HG03280 (cell line): ENCODE results near the gene NCKIPSD.

Source experiments
- ATAC-seq: cut with Tn5 transposase; IDR thresholded peaks from one replicate; pipeline ENCODE4 v1.9.1; 2021; ENCODE audit warnings: mild to moderate bottlenecking, moderate library complexity; ENCODE audit not compliant: unreplicated experiment

The NCKIPSD gene

DNA sequence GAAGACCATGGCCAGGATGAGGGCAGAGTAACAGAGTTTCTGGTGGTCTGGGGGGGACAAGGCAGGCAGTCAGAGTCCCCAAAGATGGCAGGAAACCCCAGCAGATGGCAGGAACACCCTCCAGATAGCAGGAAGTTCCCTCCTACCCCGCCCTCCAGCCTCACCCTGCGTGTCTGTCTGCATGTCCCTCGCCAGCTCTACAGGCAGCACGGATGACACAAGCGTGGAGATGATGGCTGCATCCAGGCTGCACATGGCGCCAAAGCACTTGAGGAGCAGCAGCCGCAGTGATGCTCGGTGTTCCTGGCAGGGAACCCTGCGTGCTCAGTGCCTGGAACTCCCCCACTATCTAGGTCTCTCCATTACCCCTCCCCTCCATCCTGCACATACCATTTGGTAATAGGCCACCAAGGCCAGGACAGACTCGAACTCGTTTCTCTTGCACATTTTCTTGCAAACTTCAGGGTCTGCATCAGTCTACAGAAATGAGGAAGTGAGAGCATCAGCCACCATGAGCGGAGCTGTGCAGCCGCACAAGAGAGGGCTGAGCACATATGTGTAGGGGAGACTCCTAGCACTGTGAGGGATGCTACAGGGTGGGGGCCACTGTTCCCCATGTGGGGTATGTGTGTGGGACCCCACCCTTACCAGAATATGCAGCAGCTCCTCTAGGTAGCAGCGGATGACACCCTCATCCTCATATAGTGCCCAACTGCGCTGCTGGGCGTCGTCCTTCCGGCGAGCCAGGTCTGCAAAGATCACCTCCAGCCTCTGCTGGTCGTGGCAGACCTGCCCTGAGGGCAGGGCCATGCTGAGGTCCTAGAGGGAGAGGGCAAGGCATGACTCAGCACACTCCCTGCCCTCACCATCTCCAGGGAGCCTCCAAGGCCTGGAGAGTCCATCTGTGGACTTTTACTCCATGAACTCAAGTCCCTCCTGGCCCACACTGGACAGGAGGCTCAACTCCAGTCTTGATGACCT is 6.0 kb downstream of the NCKIPSD start:
- no peak for ATAC-seq

DNA sequence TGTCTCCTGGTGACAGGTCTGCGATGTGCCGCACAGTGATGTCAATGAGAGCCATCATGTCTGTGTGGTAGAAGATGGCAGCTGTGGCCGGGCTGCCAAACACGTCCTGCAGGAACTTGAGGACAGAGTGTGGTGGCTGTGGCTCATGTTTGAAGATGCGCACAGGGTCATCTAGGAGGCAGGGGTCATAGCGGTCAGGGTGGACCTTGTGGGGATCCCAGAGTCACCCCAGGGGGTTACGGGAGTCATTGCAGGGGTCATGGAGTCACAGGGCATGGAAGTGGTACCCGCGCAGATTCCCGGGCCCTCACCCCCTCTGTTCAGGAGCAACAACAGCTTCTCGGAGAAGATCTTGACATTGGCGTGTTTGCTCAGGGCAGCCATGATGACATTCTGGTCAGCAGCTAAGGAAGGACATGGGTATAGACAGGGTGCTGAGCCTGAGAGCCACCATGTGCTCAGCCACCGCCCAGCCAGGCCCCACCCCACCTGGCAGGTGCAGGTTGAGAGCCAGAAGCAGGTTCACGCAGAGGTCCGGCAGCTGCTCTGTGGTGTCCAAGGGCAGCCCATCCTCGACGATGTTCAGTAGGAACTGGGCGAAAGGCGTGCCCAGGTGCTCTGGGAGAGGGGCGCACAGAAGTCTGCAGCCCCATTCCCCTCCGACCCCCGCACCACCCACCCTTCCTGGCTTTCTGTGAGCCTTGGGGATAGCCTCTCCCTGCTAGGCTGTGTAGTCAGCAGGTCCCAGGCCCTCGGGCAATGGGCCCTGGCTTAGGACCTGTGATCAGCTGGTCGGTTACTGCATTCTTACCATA is 6.9 kb downstream of the NCKIPSD start:
- no peak for ATAC-seq

DNA sequence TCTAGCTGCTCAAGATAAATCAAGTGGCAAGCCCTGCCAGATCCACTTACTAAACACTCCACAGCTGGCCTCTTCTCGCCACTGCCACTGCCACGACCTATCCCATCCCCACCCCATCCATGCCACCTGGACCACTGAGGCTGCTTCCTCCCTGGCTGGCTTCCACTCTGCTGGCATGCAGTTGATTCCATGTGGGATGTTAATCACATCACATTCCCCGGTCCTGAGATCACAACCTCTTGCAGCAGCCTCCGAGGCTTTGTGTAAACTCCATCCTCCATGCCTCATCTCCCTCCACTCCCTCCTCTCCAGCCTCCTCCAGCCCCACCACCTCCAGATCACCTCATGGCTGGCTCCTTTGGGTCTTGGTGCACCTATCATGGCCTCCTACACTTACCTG is 7.7 kb downstream of the NCKIPSD start:
- no peak for ATAC-seq

DNA sequence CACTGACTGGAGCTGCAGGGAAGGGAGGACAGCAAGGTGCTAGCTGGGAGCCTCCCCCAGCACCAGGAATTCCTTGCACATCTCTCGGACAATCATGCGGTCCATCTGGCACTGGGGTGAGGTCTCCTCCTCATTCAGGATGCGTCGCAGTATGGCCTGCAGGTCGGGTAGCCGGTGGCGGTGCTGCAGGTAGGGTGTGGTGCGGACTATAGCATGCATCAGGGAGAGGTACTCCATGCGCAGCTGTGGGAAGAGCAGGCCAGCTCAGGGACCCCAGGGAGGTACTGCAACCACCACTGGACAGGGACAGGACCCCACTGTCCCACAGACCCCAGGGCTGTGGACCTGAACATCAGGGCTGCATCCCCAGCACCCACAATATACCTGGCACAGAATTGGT is 11.2 kb downstream of the NCKIPSD start:
- no peak for ATAC-seq

DNA sequence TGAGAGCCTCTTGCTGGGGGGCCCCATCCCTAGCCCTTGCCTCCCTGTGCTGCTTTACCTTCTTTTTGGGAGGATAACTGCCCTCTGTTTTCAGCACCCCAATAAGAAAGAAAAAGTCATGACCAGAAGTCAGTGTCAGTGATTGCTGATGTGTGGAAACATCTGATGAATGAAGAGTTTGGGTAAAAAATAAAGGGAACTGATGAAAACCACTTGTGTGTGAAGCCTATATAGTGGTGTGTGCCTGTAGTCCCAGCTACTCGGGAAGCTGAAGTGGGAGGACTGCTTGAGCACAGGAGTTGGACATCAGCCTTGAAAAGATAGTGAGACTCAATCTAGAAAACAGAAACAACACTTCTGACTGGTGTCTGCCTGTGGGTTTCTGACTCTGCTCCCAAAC is 13.2 kb downstream of the NCKIPSD start:
- no peak for ATAC-seq

DNA sequence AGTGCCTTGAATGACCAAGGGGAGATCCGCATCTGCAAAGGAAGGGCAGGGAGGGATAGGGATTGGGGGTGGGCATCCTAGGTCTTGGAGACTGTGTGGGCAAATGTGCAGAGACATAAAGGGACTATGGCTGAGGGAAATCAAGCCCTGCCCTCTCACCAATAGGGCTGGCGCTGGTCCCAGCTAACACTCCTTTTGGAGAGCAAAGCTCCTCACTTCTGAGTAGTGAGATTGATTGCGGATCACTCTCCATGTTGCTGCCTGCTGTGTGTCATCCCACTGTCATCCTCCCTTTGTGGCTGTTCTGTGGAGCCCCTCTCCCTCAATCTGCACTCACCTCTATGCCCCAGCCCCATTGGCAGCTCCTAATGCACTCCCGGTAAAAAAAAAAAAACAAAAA is 20.8 kb downstream of the NCKIPSD start:
- ATAC-seq: no peak

DNA sequence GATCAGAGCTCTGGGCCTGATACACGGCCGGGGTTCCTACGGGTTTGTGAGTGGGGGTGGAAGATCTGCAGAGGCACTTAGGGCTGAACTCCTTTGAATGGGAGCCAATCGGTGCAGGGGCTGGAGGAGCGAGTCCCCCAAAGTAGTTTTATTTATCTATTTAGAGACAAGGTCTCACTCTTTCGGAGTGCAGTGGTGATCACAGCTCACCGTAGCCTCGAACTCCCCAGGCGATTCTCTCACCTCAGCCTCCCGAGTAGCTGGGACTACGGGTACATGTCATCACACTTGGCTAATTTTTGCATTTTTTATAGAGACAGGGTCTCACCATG is 21.4 kb downstream of the NCKIPSD start:
- no peak for ATAC-seq

DNA sequence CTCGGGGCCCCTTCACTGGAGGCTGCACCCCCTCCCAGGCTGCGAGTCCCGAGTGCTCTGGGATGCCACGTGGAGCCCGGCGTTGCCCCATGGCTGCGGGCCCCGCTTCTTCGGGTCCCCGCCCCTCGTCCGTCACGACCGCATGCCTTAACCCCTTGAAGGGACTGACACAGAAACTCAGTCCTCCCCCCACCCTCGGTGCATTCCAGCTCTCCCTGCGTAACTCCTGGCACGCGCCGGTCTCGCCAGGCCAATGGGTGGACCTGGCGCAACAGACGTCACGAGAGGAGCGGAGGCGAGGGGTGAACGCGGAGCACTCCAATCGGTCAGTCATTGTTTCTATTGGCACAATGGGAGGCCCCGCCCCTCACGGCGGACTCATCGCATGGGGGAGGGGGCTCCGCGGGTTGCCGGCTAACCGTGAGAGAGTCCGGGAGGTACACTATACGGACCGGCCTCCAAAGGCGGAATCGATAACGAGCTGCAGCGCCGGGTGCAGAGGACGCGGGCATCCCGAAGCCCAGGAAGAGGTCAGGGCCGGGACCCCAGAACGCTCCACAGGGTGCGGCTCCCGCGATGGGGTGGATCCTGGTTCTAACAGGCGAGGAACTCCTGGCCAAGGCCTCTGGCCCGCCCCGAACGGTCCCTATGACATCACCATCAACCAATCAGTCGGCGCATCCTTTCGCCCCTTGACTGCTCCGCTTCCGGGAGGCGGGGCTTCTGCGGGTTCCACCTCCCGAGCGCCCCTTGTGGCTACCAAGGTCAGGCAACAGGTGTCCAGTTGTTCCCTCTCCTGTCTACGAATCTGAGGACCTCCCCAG is 22.0 kb downstream of the NCKIPSD start:
- peak; percentile 87 for ATAC-seq

DNA sequence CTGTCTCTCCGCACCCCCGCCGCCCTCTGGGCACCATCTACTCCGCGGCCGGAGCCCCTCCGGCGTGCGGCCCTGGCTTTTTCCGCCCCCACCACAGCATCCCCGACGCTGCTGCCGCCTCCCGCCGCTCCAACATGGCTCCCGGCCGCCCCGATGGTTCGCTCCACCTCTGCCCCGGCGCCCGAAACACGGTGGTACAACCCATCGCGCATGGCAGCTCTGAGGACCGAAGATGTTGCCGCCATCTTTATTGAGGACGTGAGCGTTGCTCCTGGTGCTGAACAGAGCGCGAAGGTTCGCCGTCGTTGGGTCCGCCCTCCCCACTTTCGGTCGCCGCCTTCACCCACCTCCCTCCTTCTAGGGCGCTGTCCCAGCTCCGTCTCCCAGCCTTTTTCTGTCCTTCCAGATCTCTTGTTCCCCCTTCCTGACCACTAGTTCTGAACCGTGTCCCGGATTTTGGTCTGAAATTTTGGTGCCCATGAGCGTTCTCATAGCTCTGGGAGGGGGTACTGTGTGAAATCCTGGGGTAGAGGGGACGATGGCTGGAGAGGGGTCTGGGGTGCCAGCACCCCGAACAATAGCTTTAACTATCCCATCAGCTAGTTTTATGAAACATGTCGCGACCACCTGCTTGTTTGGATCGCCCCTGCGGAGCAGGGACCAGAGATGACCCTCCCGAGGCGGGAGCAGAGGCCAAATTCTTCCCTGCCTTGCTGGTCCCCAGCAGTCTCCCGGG is 22.8 kb downstream of the NCKIPSD start, which contains the start of gene CELSR3:
TSS of gene CELSR3 (minus strand) at position 134 of the 736 bp plus-strand sequence. CDS start 252 bp downstream, outside the sequence.
- ATAC-seq: no peak

DNA sequence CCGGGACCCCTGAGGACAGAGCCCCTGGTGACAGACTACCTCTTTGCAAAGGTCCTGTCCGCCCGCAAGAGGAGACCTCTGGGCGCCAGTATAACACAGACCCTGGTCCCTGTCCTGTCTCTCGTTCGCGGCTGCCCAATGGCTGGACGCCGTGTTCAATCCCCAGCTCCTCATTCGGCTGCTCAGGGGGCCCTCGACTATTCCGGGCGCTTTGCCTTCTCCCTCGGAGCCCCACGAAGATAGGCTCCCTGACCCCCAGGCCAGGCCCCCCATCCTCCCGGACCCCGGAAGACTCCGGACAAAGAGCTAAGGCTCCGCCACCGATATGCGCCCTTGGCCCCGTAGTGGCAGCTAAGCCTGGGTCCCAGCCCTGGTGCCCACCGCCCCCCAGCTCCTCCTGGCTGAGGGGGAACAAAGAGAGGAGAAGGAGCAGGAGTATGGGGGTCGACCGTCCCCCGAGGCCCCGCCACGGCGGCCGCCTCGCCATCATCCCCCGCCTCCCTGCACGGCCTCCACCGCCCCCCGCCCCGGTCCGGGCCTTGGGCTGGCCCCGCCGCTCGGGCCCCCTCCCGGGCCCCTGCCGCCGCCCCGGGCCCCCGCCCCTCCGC is 23.5 kb downstream of the NCKIPSD start:
- ATAC-seq: no peak

DNA sequence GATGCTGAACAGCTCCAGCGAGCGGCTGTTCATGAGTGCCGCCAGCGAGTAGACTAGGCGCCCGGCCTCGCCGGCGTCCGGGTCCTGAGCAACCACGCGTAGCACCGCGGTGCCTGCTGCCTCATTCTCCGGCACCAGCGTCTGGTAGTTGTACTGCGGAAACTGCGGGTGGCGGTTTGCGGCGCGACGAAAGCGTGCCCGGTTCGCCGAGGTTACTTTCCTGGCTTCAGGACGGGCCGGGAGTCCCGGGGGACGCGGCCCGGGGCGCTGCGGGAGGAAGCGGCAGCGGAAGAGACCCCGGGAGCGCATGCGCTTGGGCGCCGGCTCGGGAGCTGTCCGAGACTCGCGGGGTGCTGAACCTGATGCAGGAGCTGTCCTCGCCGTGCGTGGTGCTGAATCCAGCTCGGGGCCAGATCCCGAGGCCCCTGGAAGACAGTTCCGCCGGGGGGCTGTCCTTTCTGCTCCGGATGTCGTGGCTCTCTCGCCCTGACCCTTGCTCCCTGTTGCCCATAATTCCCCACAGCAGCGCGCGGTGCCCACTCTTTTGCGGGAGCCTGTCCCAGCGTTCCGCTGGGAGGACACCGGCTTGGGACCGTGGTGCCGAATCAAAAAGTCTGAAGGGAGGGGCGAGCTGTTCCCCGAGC is 24.1 kb downstream of the NCKIPSD start:
- ATAC-seq: no peak

DNA sequence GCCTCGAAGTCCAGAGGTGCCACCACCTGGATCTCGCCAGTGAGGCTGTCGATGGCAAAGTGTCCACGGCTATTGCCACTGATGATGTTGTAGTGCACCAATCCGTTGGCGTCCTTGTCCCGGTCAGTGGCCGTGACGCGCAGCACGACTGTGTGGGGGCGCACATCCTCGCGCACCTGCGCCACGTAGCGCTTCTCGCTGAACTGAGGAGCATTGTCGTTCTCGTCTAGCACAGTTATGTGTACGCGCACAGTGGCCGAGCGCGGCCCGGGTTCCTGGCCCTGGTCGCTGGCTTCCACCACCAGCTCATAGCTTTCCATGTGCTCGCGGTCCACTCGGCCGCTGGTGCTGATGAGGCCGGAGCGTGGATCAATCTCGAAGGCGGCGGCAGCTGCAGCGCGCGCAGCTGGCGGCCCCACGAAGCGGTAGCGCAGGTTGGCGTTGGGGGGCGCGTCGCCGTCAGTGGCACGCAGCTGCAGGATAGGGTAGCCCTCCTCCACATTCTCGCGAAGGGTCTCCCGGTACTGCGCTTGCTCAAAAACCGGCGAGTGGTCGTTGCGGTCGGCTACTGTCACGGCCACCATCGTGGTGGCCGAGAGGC is 24.8 kb downstream of the NCKIPSD start:
- ATAC-seq: no peak

DNA sequence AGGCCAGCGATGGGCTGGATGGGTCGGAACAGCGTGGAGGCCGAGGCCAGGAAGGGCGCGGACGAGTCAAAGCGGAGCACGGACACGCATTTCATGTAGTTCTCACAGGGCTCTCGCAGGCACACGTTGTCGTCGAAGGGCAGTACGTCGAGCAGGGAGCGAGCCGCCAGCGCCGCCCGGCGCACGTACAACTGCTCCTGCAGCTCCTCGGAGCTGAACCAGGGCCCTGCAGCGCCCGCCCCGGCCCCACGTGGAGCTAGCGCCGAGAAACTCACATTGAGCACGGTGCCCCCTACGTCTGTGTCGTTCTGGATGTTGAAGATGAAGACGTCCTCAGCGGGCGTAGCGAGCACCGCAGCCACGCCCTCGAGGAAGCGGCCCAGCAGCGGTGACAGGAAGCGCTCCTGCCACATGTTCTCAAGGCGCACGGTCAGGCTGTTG is 28.9 kb downstream of the NCKIPSD start:
- ATAC-seq: no peak

DNA sequence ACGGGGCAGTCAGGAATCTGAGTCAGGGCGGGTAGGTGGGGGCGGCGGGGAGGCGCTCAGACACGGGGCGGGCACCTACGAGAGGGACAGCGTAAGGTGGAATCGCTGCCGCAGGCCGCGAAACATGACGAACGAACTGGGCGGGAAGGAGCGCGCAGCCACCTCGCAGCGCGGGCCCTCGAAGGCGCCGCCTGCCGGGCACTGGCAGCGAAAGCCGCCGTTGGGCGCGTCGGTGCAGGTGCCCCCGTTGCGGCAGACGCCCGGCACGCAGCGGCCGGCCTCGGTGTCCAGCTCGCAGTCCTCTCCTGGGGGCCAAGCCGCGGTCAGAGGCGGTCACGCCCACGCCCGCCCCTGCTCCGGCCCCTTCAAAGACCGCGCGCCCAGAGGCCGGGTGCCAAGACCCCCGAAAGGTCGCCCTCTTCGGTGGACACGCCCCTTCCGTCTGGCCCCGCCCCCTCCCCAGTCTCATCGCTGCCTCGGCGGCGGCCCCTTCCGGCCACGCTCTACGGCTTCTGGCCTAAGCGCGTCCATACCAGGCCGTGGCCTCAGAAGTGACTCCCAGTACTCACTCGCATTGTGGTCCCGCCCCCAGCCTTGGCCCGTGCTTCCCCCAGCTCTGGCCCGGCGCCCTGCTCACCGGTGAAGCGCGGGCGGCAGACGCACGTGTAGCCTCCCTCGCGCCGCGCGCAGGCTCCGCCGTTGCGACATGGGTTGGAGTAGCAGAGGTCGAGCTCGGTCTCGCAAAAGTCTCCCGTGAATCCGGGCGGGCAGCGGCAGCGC is 29.5 kb downstream of the NCKIPSD start:
- peak; percentile 57 for ATAC-seq

DNA sequence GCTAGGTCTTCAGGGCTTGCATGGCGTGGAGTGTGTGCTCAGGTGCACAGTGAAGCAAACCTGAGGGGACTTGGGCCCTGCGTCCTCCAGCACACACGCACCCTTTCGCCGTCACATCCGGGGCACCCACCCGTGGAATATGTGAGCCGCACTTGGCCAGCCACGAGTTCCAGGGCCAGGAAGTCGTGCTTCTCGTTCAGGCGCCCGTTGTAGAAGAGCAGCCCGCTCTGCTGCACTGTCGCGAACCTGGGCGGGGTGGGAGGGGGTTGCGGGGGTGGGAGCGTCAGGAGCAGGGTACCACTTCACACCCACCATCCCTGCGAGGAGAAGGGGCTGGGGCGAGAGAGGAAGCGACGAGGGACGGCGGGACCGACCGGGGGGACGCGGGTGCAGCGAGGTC is 30.1 kb downstream of the NCKIPSD start:
- no peak for ATAC-seq

DNA sequence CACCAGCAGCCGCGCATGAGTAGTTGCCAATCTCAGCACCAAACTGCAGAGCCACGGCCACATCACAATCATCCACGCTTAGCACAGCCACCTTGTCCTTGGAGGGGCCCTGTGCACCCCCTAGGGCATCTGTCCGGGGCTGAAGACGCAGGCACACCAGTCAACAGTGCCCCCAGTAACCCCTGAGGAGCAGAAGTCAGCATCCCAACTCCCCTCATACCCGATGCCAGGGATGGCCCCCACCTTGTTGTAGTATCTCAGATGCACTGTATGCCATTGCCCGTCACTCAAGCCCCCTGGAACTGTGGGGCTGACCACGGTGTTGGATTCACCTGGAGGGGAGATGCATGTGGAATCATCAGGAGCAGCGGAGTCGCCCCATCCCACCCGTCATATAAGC is 30.7 kb downstream of the NCKIPSD start:
- no peak for ATAC-seq

DNA sequence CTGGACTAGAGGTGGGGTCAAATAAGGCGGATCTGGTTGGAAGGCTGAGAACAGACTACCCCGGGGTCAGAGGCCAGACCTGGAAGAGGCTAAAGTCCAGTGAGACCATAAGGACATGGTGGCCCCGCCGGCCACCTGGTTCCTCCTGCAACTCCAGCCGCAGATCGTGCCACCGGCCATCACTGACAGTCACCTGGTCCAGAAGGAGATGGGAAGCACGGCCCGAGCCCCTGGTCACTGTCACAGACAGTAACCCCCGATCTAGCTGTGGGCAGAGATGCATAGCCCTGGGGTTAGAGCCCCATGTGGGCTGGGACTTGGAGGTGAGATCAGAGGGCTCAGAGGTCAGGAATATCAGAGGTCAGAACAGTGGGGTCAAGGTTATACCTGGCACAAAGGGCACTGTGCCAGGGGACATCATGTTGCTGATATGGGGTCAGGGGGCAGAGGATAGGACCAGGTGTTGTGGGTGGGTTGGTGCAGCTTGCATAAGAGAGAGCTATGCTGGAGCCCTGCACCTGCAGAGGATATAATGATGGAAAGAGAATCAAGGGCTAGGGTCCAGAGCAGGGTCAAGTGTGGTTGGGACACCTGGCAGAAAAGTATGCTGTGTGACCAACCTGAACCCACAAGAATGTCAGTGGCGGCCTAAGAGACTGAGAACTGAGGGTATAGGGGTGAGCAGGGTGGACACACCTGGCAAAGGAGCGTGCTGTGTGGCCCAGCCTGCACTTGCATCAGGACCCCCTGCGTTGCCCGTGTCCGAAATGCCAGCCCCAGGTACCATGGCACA is 32.6 kb downstream of the NCKIPSD start:
- no peak for ATAC-seq
